ENCODE measurements around the gene KIAA0040. TPM values are rescaled to one million over a fixed set of nuclear protein-coding genes. Genes with fewer than 3 reads are reported as not detected.

Gene KIAA0040
- total RNA-seq = 1 to 10 TPM; 5.8 to 8.2 TPM
- polyA plus RNA-seq (ENCODE audit: insufficient read depth, low read depth, low replicate concordance) = 10.3 TPM
- long read RNA-seq, donor 1, full-length matches to known transcripts = 2 of 2 reads
- long read RNA-seq, donor 1, partial matches to known transcripts = 0 of 2 reads
- long read RNA-seq, donor 1, other reads (novel, unspliced or antisense) = 0 of 2 reads
- long read RNA-seq, donor 2, full-length matches to known transcripts = 1 of 1 reads
- long read RNA-seq, donor 2, partial matches to known transcripts = 0 of 1 reads
- long read RNA-seq, donor 2, other reads (novel, unspliced or antisense) = 0 of 1 reads

- Histone ChIP-seq H3K27me3 (no peaks in the 10 kb centered on the region), H3K9me3 (no peaks in the 10 kb centered on the region), H3K36me3 (ENCODE audit: low read depth, missing control alignments) (no peaks in the 10 kb centered on the region), H3K27ac (peak within 1 kb of the TSS; percentile 85 to 87), H3K4me1 (peaks cover 5% of the 10 kb centered on the region), H3K4me3 (peak within 1 kb of the TSS; percentile 66 to 68)
- 4 to 5% methylated on average over 32 to 46 of the region's 62 CpGs for WGBS, 2 donors
- peak; percentile 69 for DNase-seq
- intact Hi-C loops (cut with DNase I; ENCODE audit: low total_unique reads) = no loop called here
- TF ChIP-seq CTCF (IDR thresholded peaks at IDR 0.05) = no peak
- TF ChIP-seq POLR2A (IDR thresholded peaks at IDR 0.05) = no peak
These were observed at the start of gene KIAA0040 for GRCh38 chr1:175192630-175193526. Gene KIAA0040 (minus strand): TSS chr1:175192776. CDS start chr1:175161013, 31,763 bp downstream.

GRCh38 chr1:175237389-175237788, 44.8 kb upstream of the KIAA0040 start:
- Histone ChIP-seq H3K4me1 (no peaks in the 10 kb centered on the region), H3K27me3 (no peaks in the 10 kb centered on the region), H3K4me3 (no peak overlapping the region), H3K36me3 (ENCODE audit: low read depth, missing control alignments) (no peaks in the 10 kb centered on the region), H3K9me3 (no peaks in the 10 kb centered on the region), H3K27ac (no peak overlapping the region)
- no peak for DNase-seq
- intact Hi-C loops (cut with DNase I; ENCODE audit: low total_unique reads) = no loop called here
- WGBS, 2 donors = 75 to 95% methylated on average over 1 of the region's 1 CpG
- TF ChIP-seq POLR2A (IDR thresholded peaks at IDR 0.05) (no peak), CTCF (IDR thresholded peaks at IDR 0.05) (no peak)

- no peak for DNase-seq
- intact Hi-C loops (cut with DNase I; ENCODE audit: low total_unique reads) = no loop called here
- 73 to 79% methylated on average over 2 to 3 of the region's 3 CpGs for whole genome bisulfite sequencing, 2 donors
These were observed 42.1 kb upstream of the KIAA0040 start for GRCh38 chr1:175234639-175235038.

GRCh38 chr1:175232335-175232734, 39.8 kb upstream of the KIAA0040 start:
- no peak for DNase-seq
- Histone ChIP-seq H3K4me3 (no peak overlapping the region), H3K9me3 (no peaks in the 10 kb centered on the region), H3K27me3 (no peaks in the 10 kb centered on the region), H3K36me3 (ENCODE audit: low read depth, missing control alignments) (no peaks in the 10 kb centered on the region), H3K27ac (no peak overlapping the region), H3K4me1 (no peaks in the 10 kb centered on the region)
- intact Hi-C loops (cut with DNase I; ENCODE audit: low total_unique reads) = no loop called here
- TF ChIP-seq POLR2A (IDR thresholded peaks at IDR 0.05) (no peak), CTCF (IDR thresholded peaks at IDR 0.05) (no peak)
- 38 to 44% methylated on average over 2 of the region's 2 CpGs for WGBS, 2 donors

More at GRCh38 chr1:175234639-175235038, 42.1 kb upstream of the KIAA0040 start:
- Histone ChIP-seq H3K27ac (no peak overlapping the region), H3K9me3 (no peaks in the 10 kb centered on the region), H3K36me3 (ENCODE audit: low read depth, missing control alignments) (no peaks in the 10 kb centered on the region), H3K4me3 (no peak overlapping the region), H3K4me1 (no peaks in the 10 kb centered on the region), H3K27me3 (no peaks in the 10 kb centered on the region)
- TF ChIP-seq POLR2A (IDR thresholded peaks at IDR 0.05) = no peak
- TF ChIP-seq CTCF (IDR thresholded peaks at IDR 0.05) = no peak
